Upper lobe of left lung (tissue), 6 donors: ENCODE measurements around the gene GCFC2. TPM values are rescaled to one million over a fixed set of nuclear protein-coding genes. Genes with fewer than 3 reads are reported as not detected.

Source experiments
- ATAC-seq, 2 donors: fragments of 200-7000 bp; cut with Tn5 transposase; one replicate each; pipeline ENCODE4 v1.9.1; 2022; ENCODE audit warnings: mild to moderate bottlenecking in 2 of 2, moderate library complexity in 2 of 2; ENCODE audit not compliant: low FRiP score in 2 of 2
- DNase-seq, 2 donors: peaks; one replicate each; pipeline ENCODE4 v3.0.0-alpha.2; 2019 to 2020
- H3K27ac ChIP-seq, 4 donors: fragments of 200-600 bp; sonication (generic); one replicate each; pipeline ENCODE4 v1.5.1; 2016 to 2019
- H3K27me3 ChIP-seq, 4 donors: fragments of 200-600 bp; sonication (generic); one replicate each; pipeline ENCODE4 v1.5.1; 2017 to 2019
- H3K36me3 ChIP-seq, 4 donors: fragments of 200-600 bp; sonication (generic); one replicate each; pipeline ENCODE4 v1.5.1; 2016 to 2019
- H3K4me1 ChIP-seq, 4 donors: fragments of 200-600 bp; sonication (generic); one replicate each; pipeline ENCODE4 v1.5.1; 2018 to 2019
- H3K4me3 ChIP-seq, 4 donors: fragments of 200-600 bp; sonication (generic); one replicate each; pipeline ENCODE4 v1.5.1; 2017 to 2019; ENCODE audit warnings: mild to moderate bottlenecking in 2 of 4, moderate library complexity in 1 of 4
- H3K9me3 ChIP-seq, 4 donors: fragments of 200-600 bp; sonication (generic); one replicate each; pipeline ENCODE4 v1.5.1; 2018 to 2019
- CTCF ChIP-seq, 6 experiments: fragments of 450-650 bp in 4 of 6; fragments of 200-600 bp in 2 of 6; sonication (generic) in 2 of 6; IDR thresholded peaks; one replicate each; pipeline ENCODE4 v1.5.1; 2016 to 2019; ENCODE audit warnings: antibody characterized with exemption in 6 of 6
- EP300 ChIP-seq, 4 donors: sonication (generic); formaldehyde crosslinking; IDR thresholded peaks; one replicate each; pipeline ENCODE4 v1.5.1; 2017; ENCODE audit warnings: antibody characterized with exemption in 4 of 4, control low read depth in 2 of 4
- POLR2A ChIP-seq, 4 donors: fragments of 450-650 bp; IDR thresholded peaks; one replicate each; pipeline ENCODE4 v1.5.1; 2016 to 2017; ENCODE audit warnings: antibody characterized with exemption in 4 of 4, mild to moderate bottlenecking in 2 of 4
- POLR2AphosphoS5 ChIP-seq, 2 donors: sonication (generic); formaldehyde crosslinking; IDR thresholded peaks; one replicate each; pipeline ENCODE4 v1.5.1; 2017; ENCODE audit warnings: antibody characterized with exemption in 2 of 2
- WGBS, 2 donors: methylation state at CpG; one replicate each; pipeline ENCODE4 v1.1.5; 2017 to 2018; 5-methylcytosine and 5-hydroxymethylcytosine counted together
- total RNA-seq, 6 donors: library from RNA; depleted of rRNA in 4 of 6; stranded (reverse); fragments of >200 nt in 4 of 6; gene quantifications; one replicate each; pipeline versions ENCODE4 v1.1.0 to v1.2.1, GENCODE V29; 2016 to 2021
- donor health status: DM: no; HTN: no; CAD: no; lungs with moderate emphysema.
- donor health status: DM: no; HTN: yes; CAD: no; lungs with severe emphysema.

Gene GCFC2
- 10 to 100 TPM; 13.7 to 75.4 (median 26.4) TPM for total RNA-seq

GRCh38 chr2:75710577-75711253, at the start of gene GCFC2:
GCFC2 (minus strand) TSS chr2:75710915; CDS start chr2:75710855, 60 bp downstream.
- Histone ChIP-seq H3K9me3 (no peaks in the 10 kb centered on the region), H3K4me3 (peak within 1 kb of the TSS; percentile 40 to 83 (median 72)), H3K27me3 (no peaks in the 10 kb centered on the region), H3K4me1 (peaks cover 0 to 27% (median 16%) of the 10 kb centered on the region in 4 donors), H3K27ac (peak within 1 kb of the TSS; percentile 85 to 96 (median 92)), H3K36me3 (no peaks in the 10 kb centered on the region)
- ATAC-seq (peak; percentile 97 to 99), DNase-seq (peak; percentile 93 to 97)
- TF ChIP-seq CTCF (IDR thresholded peaks at IDR 0.05), result peak in 5 of 6 experiments; percentile 32 to 66 (median 56)
- TF ChIP-seq POLR2AphosphoS5 (IDR thresholded peaks at IDR 0.05), result peak; percentile 24 to 25
- peak in 3 of 4 donors; percentile 54 to 71 (median 65) for TF ChIP-seq POLR2A (IDR thresholded peaks at IDR 0.05)
- TF ChIP-seq EP300 (IDR thresholded peaks at IDR 0.05), result no peak
- 2 to 9% methylated on average over 16 to 44 of the region's 66 CpGs for WGBS, 2 donors

- no peaks in the 10 kb centered on the region for H3K36me3 ChIP-seq
- TF ChIP-seq CTCF (IDR thresholded peaks at IDR 0.05) (no peak), POLR2AphosphoS5 (IDR thresholded peaks at IDR 0.05) (no peak), POLR2A (IDR thresholded peaks at IDR 0.05) (no peak), EP300 (IDR thresholded peaks at IDR 0.05) (no peak)
These were observed 42.1 kb upstream of the GCFC2 start for GRCh38 chr2:75752828-75753227.

GRCh38 chr2:75751824-75752468, 41.2 kb upstream of the GCFC2 start:
- 76 to 78% methylated on average over 5 of the region's 5 CpGs for WGBS, 2 donors
- Histone ChIP-seq H3K9me3 (no peaks in the 10 kb centered on the region), H3K36me3 (no peaks in the 10 kb centered on the region), H3K27me3 (no peaks in the 10 kb centered on the region), H3K27ac (no peak overlapping the region), H3K4me3 (no peak overlapping the region), H3K4me1 (no peaks in the 10 kb centered on the region)
- no peak for ATAC-seq
- TF ChIP-seq EP300 (IDR thresholded peaks at IDR 0.05) (no peak), CTCF (IDR thresholded peaks at IDR 0.05) (no peak), POLR2A (IDR thresholded peaks at IDR 0.05) (no peak), POLR2AphosphoS5 (IDR thresholded peaks at IDR 0.05) (no peak)
- DNase-seq, result no peak

More at GRCh38 chr2:75752828-75753227, 42.1 kb upstream of the GCFC2 start:
- ATAC-seq, result no peak
- H3K27ac ChIP-seq, result no peak overlapping the region
- no peaks in the 10 kb centered on the region for H3K9me3 ChIP-seq
- H3K4me3 ChIP-seq, result no peak overlapping the region
- 49 to 50% methylated on average over 1 of the region's 1 CpG for WGBS, 2 donors
- no peak for DNase-seq
- no peaks in the 10 kb centered on the region for H3K4me1 ChIP-seq
- no peaks in the 10 kb centered on the region for H3K27me3 ChIP-seq

GRCh38 chr2:75751360-75751759, 40.6 kb upstream of the GCFC2 start:
- Histone ChIP-seq H3K4me1 (no peaks in the 10 kb centered on the region), H3K27ac (no peak overlapping the region), H3K36me3 (no peaks in the 10 kb centered on the region), H3K4me3 (no peak overlapping the region), H3K9me3 (no peaks in the 10 kb centered on the region), H3K27me3 (no peaks in the 10 kb centered on the region)
- WGBS, 2 donors, result 80 to 94% methylated on average over 4 of the region's 4 CpGs
- DNase-seq (no peak), ATAC-seq (no peak)
- TF ChIP-seq POLR2AphosphoS5 (IDR thresholded peaks at IDR 0.05), result no peak
- no peak for TF ChIP-seq CTCF (IDR thresholded peaks at IDR 0.05)
- TF ChIP-seq POLR2A (IDR thresholded peaks at IDR 0.05), result no peak
- TF ChIP-seq EP300 (IDR thresholded peaks at IDR 0.05), result no peak
